H1 (cell line): Measurements from ENCODE around the gene PJVK. TPM values are rescaled to one million over a fixed set of nuclear protein-coding genes. Genes with fewer than 3 reads are reported as not detected.

Experiments
- CTCF ChIA-PET: fragments of 300-600 bp; sonication (Branson Sonifier 250); formaldehyde crosslinking; loops from one replicate; lab custom pipeline; 2021; ENCODE audit not compliant: partially characterized antibody; lab: Charles Lee
- POLR2A ChIA-PET: fragments of 300-600 bp; sonication (Branson Sonifier 250); formaldehyde crosslinking; loops from one replicate; lab custom pipeline; 2021; ENCODE audit warnings: inconsistent platforms; ENCODE audit not compliant: partially characterized antibody; lab: Charles Lee
- DNase-seq, 2 experiments: peaks; one replicate each; pipeline versions ENCODE4 v3.0.0 to v3.0.0-alpha.2; 2010 to 2022; ENCODE audit warnings: low spot score in 2 of 2, low read depth in 1 of 2, mixed read lengths in 1 of 2
- FAIRE-seq: peaks from 2 replicates; lab custom pipeline; 2011; peaks lifted over from hg19 to GRCh38; lab: Jason Lieb, UNC
- H2AFZ ChIP-seq: 2 replicates; pipeline ENCODE4 v1.8.1; 2012; ENCODE audit warnings: low read length, inconsistent platforms
- H2AK5ac ChIP-seq: 2 replicates; pipeline ENCODE4 v1.6.1; 2013; ENCODE audit warnings: low read depth, low read length
- H2BK120ac ChIP-seq: replicated peaks from 2 replicates; pipeline ENCODE3; 2013; ENCODE audit warnings: low read depth, low read length, inconsistent platforms
- H2BK12ac ChIP-seq: 2 replicates; pipeline ENCODE4 v1.6.1; 2013; ENCODE audit warnings: low read depth, low read length
- H2BK15ac ChIP-seq: 2 replicates; pipeline ENCODE4 v1.6.1; 2013; ENCODE audit warnings: low read length
- H2BK20ac ChIP-seq: 2 replicates; pipeline ENCODE4 v1.6.1; 2013; ENCODE audit warnings: low read length
- H2BK5ac ChIP-seq: 2 replicates; pipeline ENCODE4 v1.6.1; 2013; ENCODE audit warnings: low read depth, low read length
- H3K14ac ChIP-seq: 2 replicates; pipeline ENCODE4 v1.6.1; 2013; ENCODE audit warnings: inconsistent platforms; ENCODE audit not compliant: insufficient read length
- H3K18ac ChIP-seq: 2 replicates; pipeline ENCODE4 v1.6.1; 2013; ENCODE audit warnings: low read length; ENCODE audit errors: extremely low read depth
- H3K23ac ChIP-seq: 2 replicates; pipeline ENCODE4 v1.6.1; 2013; ENCODE audit warnings: inconsistent platforms; ENCODE audit not compliant: insufficient read length
- H3K23me2 ChIP-seq: 2 replicates; pipeline ENCODE4 v1.6.1; 2013; ENCODE audit warnings: low read depth, low read length
- H3K27ac ChIP-seq: 2 replicates; pipeline ENCODE4 v1.6.1; 2011; ENCODE audit warnings: low read depth, low read length, inconsistent platforms
- H3K27me3 ChIP-seq, 4 experiments: replicated peaks in 1 of 4; 1 replicate in 1 of 4; 2 replicates in 3 of 4; pipeline versions ENCODE4 v1.6.1 to v1.8.1; 2011 to 2013; ENCODE audit warnings: low read length in 3 of 4, mild to moderate bottlenecking in 3 of 4, inconsistent platforms in 2 of 4, mixed read lengths in 2 of 4, moderate library complexity in 1 of 4; ENCODE audit not compliant: control insufficient read depth in 3 of 4, insufficient read depth in 3 of 4; ENCODE audit errors: extremely low read depth in 1 of 4
- H3K36me3 ChIP-seq, 4 experiments: 2 replicates each; pipeline versions ENCODE4 v1.6.1 to v1.8.1; 2011 to 2013; ENCODE audit warnings: mild to moderate bottlenecking in 4 of 4, low read length in 3 of 4, moderate library complexity in 2 of 4, control low read depth in 1 of 4, inconsistent platforms in 1 of 4; ENCODE audit not compliant: insufficient read depth in 4 of 4, control insufficient read depth in 2 of 4
- H3K4ac ChIP-seq: replicated peaks from 2 replicates; pipeline ENCODE3; 2013; ENCODE audit warnings: low read length, low read depth, mixed read lengths, inconsistent platforms; ENCODE audit not compliant: insufficient read length
- H3K4me1 ChIP-seq, 4 experiments: replicated peaks in 1 of 4; 1 replicate in 1 of 4; 2 replicates in 3 of 4; pipeline versions ENCODE4 v1.6.1 to v1.8.1; 2011 to 2013; ENCODE audit warnings: low read length in 3 of 4, inconsistent platforms in 2 of 4, mixed read lengths in 1 of 4; ENCODE audit not compliant: insufficient read depth in 4 of 4, control insufficient read depth in 3 of 4
- H3K4me2 ChIP-seq, 2 experiments: 2 replicates each; pipeline versions ENCODE4 v1.6.1 to v1.8.1; 2011 to 2013; ENCODE audit warnings: low read depth in 2 of 2, low read length in 2 of 2, control low read depth in 1 of 2, inconsistent platforms in 1 of 2, mild to moderate bottlenecking in 1 of 2; ENCODE audit not compliant: insufficient read depth in 1 of 2
- H3K4me3 ChIP-seq, 4 experiments: fragments of 200-600, 300-600 bp in 1 of 4; sonication (generic), shearing (Covaris generic), sonication (Bioruptor Twin) in 1 of 4; 2 replicates each; pipeline versions ENCODE4 v1.5.1 to v1.8.1; 2011 to 2016; ENCODE audit warnings: low read length in 4 of 4, low read depth in 3 of 4, control low read depth in 2 of 4, inconsistent platforms in 2 of 4, mild to moderate bottlenecking in 2 of 4, mixed read lengths in 1 of 4, moderate library complexity in 1 of 4; ENCODE audit not compliant: insufficient read depth in 2 of 4; ENCODE audit errors: extremely low read depth in 1 of 4
- H3K56ac ChIP-seq: replicated peaks from 2 replicates; pipeline ENCODE3; 2013; ENCODE audit warnings: low read depth, mild to moderate bottlenecking, mixed read lengths, low read length, inconsistent platforms; ENCODE audit not compliant: insufficient read length
- H3K79me1 ChIP-seq: 2 replicates; pipeline ENCODE4 v1.6.1; 2013; ENCODE audit warnings: low read depth, low read length, control low read depth
- H3K79me2 ChIP-seq, 2 experiments: 2 replicates each; pipeline versions ENCODE4 v1.6.1 to v1.8.1; 2012 to 2013; ENCODE audit warnings: low read length in 2 of 2, mild to moderate bottlenecking in 2 of 2, inconsistent platforms in 1 of 2; ENCODE audit not compliant: insufficient read depth in 2 of 2, control insufficient read depth in 1 of 2
- H3K9ac ChIP-seq, 4 experiments: replicated peaks in 1 of 4; 1 replicate in 1 of 4; 2 replicates in 3 of 4; pipeline versions ENCODE4 v1.6.1 to v1.8.1; 2011 to 2013; ENCODE audit warnings: low read depth in 3 of 4, low read length in 3 of 4, control low read depth in 2 of 4, mild to moderate bottlenecking in 2 of 4, moderate library complexity in 2 of 4, inconsistent platforms in 1 of 4; ENCODE audit errors: extremely low read depth in 1 of 4
- H3K9me3 ChIP-seq, 2 experiments: 2 replicates each; pipeline versions ENCODE4 v1.6.1 to v1.8.1; 2012 to 2013; ENCODE audit warnings: mild to moderate bottlenecking in 2 of 2, moderate library complexity in 2 of 2, control low read depth in 1 of 2, inconsistent platforms in 1 of 2, low read depth in 1 of 2, low read length in 1 of 2, mixed read lengths in 1 of 2; ENCODE audit not compliant: insufficient read depth in 2 of 2
- H4K20me1 ChIP-seq, 2 experiments: replicated peaks in 1 of 2; 2 replicates each; pipeline versions ENCODE3 to v1.8.1; 2011 to 2013; ENCODE audit warnings: inconsistent platforms in 2 of 2, low read length in 2 of 2, mild to moderate bottlenecking in 1 of 2; ENCODE audit not compliant: insufficient read depth in 2 of 2, control insufficient read depth in 1 of 2
- H4K5ac ChIP-seq: 2 replicates; pipeline ENCODE4 v1.6.1; 2013; ENCODE audit warnings: low read length, low read depth, mixed read lengths, inconsistent platforms; ENCODE audit not compliant: insufficient read length
- H4K8ac ChIP-seq: 2 replicates; pipeline ENCODE4 v1.8.0; 2013; ENCODE audit warnings: mild to moderate bottlenecking, moderate library complexity, low read length, inconsistent platforms; ENCODE audit not compliant: insufficient read depth; ENCODE audit errors: extremely low read depth
- H4K91ac ChIP-seq: replicated peaks from 2 replicates; pipeline ENCODE3; 2013; ENCODE audit warnings: low read length, mixed read lengths, inconsistent platforms; ENCODE audit not compliant: insufficient read length
- ASH2L ChIP-seq: fragments of 200-600, 300-600 bp; sonication (generic); IDR thresholded peaks from one replicate; pipeline ENCODE4 v1.7.1; 2017; ENCODE audit warnings: low read length
- TAF1 ChIP-seq: IDR thresholded peaks from 2 replicates; pipeline ENCODE4 v1.6.1; 2011; ENCODE audit warnings: mild to moderate bottlenecking, low read depth, low read length
- TCF12 ChIP-seq: IDR thresholded peaks from 2 replicates; pipeline ENCODE4 v1.6.1; 2011; ENCODE audit warnings: low read depth, mild to moderate bottlenecking, low read length
- whole genome bisulfite sequencing, 2 experiments: shearing (Covaris generic) in 1 of 2; methylation state at CpG; one replicate each; pipeline versions ENCODE4 v1.1.6 to v1.1.7; 2013 to 2015; ENCODE audit warnings: low lambda C conversion rate in 2 of 2, mixed read lengths in 2 of 2, inconsistent platforms in 1 of 2, low coverage in 1 of 2, missing lambda C conversion rate in 1 of 2; ENCODE audit not compliant: insufficient replicate concordance in 2 of 2, insufficient coverage in 1 of 2, insufficient read length in 1 of 2; ENCODE audit errors: extremely low coverage in 1 of 2, missing lambda C conversion rate in 1 of 2; 5-methylcytosine and 5-hydroxymethylcytosine counted together
- polyA plus RNA-seq, 7 experiments: library from polyadenylated mRNA; depleted of rRNA in 3 of 7; stranded (reverse) in 5 of 7; unstranded in 2 of 7; fragments of >200 nt in 5 of 7; fragments of 200-250 nt in 2 of 7; gene quantifications; 1 replicate in 5 of 7; 2 replicates in 1 of 7; 4 replicates in 1 of 7; pipeline versions ENCODE4 v1.2.1 to v1.2.3, GENCODE V29; 2011 to 2013; ENCODE audit warnings: missing spikeins in 2 of 7, mixed read lengths in 2 of 7
- total RNA-seq: library from RNA; stranded (reverse); fragmentation: NEBNext Ultra II Directional; extraction: Animal tissue kit (Norgen Biotek cat#: 25700); gene quantifications from 2 replicates; pipeline ENCODE4 v1.2.1, GENCODE V29; 2021

PJVK gene
- total and polyA plus RNA-seq, 2 of the 8 experiments (the other 6 are each of a cell fraction or from before 2014, with no cell fraction given), result 2.4 to 2.8 TPM

DNA sequence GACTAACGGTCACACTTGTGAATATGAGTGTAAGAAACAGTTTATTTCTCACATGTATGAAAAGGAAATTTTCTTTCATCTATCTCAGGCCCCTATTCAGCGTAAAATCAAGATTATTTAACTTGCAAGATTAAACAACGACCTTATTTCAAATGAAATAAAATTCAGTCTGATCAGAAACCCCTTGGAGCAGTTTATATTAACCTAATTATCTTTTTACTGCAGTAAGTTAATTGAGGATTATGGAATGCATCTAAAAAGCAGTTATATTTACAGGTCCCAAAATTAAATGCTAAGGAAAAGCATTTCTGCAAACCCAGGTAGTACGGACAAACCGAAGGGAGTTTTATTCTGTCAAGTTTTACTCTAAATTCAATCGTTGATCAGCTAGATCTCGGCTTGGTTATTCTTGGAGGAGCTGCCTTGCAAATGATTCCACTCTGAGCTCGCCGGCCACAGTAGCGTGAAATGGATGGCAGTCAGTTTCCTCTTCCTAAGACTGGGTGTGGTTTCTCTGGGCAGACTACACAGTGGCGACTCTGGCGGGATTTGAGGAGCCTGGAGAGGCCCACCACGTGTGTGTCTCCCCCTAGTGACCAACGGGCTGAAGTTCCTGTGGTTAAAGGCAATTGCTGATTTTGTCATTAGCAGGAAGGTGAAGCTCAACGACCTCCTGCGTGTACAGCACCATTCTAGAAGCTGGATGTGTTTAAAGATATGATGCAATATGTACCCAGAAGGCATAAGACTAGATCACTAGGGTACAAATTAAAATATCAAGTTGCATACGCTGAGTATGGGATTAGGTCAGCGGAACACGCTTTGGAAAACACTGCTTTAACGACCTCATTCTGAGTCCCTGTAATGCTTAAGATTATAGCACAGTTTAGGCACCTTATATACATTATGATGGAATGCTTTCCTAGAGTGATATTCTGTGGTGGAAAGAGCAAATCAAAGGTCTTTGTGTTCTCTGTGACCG, 36.6 kb upstream of the PJVK start:
- WGBS, 2 experiments, result 27% methylated on average over 21 of the region's 21 CpGs; no CpG with 5 or more reads in 1 of the 2 experiments
- no peak overlapping the region for H2BK120ac ChIP-seq
- no peak overlapping the region for H3K14ac ChIP-seq
- no peaks in the 10 kb centered on the region for H3K9me3 ChIP-seq
- no peak overlapping the region for H3K18ac ChIP-seq
- CTCF ChIA-PET, result interaction anchor here (0.6 to 7.9 kb wide), 50 partner anchors 9 to 1391 kb away, joined by 3 to 64 read pairs (median 4); partner anchors contain the start of gene RBM45
- no peak overlapping the region for H4K5ac ChIP-seq
- H2AFZ ChIP-seq, result peak overlapping the region; percentile 70
- no peak overlapping the region for H2BK5ac ChIP-seq
- H3K4me3 ChIP-seq, result peak overlapping the region; percentile 42 to 75 (median 62)
- peak overlapping the region in 2 of 4 experiments; percentile 45 to 82; a peak in 4 of 7 replicates for H3K9ac ChIP-seq
- H3K4me1 ChIP-seq, result peaks cover 0 to 2% (median 0%) of the 10 kb centered on the region in 4 experiments; a peak in 1 of 7 replicates
- H3K27me3 ChIP-seq, result no peaks in the 10 kb centered on the region
- no peak overlapping the region for H3K27ac ChIP-seq
- H4K20me1 ChIP-seq, result no peaks in the 10 kb centered on the region
- H3K36me3 ChIP-seq, result no peaks in the 10 kb centered on the region
- no peak overlapping the region for H2AK5ac ChIP-seq
- H2BK15ac ChIP-seq, result no peak overlapping the region
- H3K79me1 ChIP-seq, result no peaks in the 10 kb centered on the region
- H3K23me2 ChIP-seq, result no peaks in the 10 kb centered on the region; the same call in 1 of the 2 replicates
- DNase-seq, result peak; percentile 66 to 88
- no peak overlapping the region for H2BK12ac ChIP-seq
- H2BK20ac ChIP-seq, result no peak overlapping the region
- peak overlapping the region; percentile 35 to 76 for H3K4me2 ChIP-seq
- peak; percentile 90 for FAIRE-seq
- H3K56ac ChIP-seq, result no peak overlapping the region
- H3K4ac ChIP-seq, result no peak overlapping the region
- no peak overlapping the region for H4K91ac ChIP-seq
- POLR2A ChIA-PET, result interaction anchor here (0.5 to 3.2 kb wide), 17 partner anchors 9 to 630 kb away, joined by 3 to 30 read pairs (median 3); partner anchors contain the start of genes PJVK, PRKRA and RBM45
- no peak overlapping the region for H4K8ac ChIP-seq
- no peaks in the 10 kb centered on the region for H3K79me2 ChIP-seq
- no peak overlapping the region for H3K23ac ChIP-seq
- TF ChIP-seq ASH2L (no peak), TAF1 (peak; percentile 77), TCF12 (no peak)
